ENCODE data around the gene SIPA1L3.
"Not testable (repeated sequence)": the region's sequence is repeated elsewhere in the genome, so short reads cannot be mapped to it uniquely, and the experiment has no call there.

Gene SIPA1L3

GRCh38 chr19:37906869-37907734, at the start of gene SIPA1L3:
TSS of gene SIPA1L3 (plus strand) at chr19:37907208. CDS start at chr19:38081566, 174,358 bp downstream.
- peak; percentile 84 to 90 for DNase-seq (ENCODE audit: low read depth in 2 of 2)

- no peak for DNase-seq (ENCODE audit: low read depth in 2 of 2)
Observed at GRCh38 chr19:37864501-37864900, 42.5 kb upstream of the SIPA1L3 start.

GRCh38 chr19:37865930-37866329, 41.1 kb upstream of the SIPA1L3 start:
- DNase-seq (ENCODE audit: low read depth in 2 of 2) = not testable (repeated sequence)

GRCh38 chr19:37867831-37868230, 39.2 kb upstream of the SIPA1L3 start:
- DNase-seq (ENCODE audit: low read depth in 2 of 2) = no peak

- no peak for DNase-seq (ENCODE audit: low read depth in 2 of 2)
Observed at GRCh38 chr19:37869766-37870340, 37.2 kb upstream of the SIPA1L3 start.

- no peak for DNase-seq (ENCODE audit: low read depth in 2 of 2)
Observed at GRCh38 chr19:37872383-37872782, 34.6 kb upstream of the SIPA1L3 start.

GRCh38 chr19:37874784-37875183, 32.2 kb upstream of the SIPA1L3 start:
- no peak for DNase-seq (ENCODE audit: low read depth in 2 of 2)

- no peak for DNase-seq (ENCODE audit: low read depth in 2 of 2)
Observed at GRCh38 chr19:37876032-37876431, 31.0 kb upstream of the SIPA1L3 start.

- no peak for DNase-seq (ENCODE audit: low read depth in 2 of 2)
Observed at GRCh38 chr19:37877147-37877546, 29.9 kb upstream of the SIPA1L3 start.

GRCh38 chr19:37885392-37885791, 21.6 kb upstream of the SIPA1L3 start:
- no peak for DNase-seq (ENCODE audit: low read depth in 2 of 2)

- DNase-seq (ENCODE audit: low read depth in 2 of 2) = no peak
Observed at GRCh38 chr19:37886571-37886970, 20.4 kb upstream of the SIPA1L3 start.

GRCh38 chr19:37893845-37894575, 13.0 kb upstream of the SIPA1L3 start:
- DNase-seq (ENCODE audit: low read depth in 2 of 2) = no peak

GRCh38 chr19:37896180-37896579, 10.8 kb upstream of the SIPA1L3 start:
- DNase-seq (ENCODE audit: low read depth in 2 of 2) = no peak

GRCh38 chr19:37899453-37899852, 7.6 kb upstream of the SIPA1L3 start:
- no peak for DNase-seq (ENCODE audit: low read depth in 2 of 2)

- DNase-seq (ENCODE audit: low read depth in 2 of 2) = no peak
Observed at GRCh38 chr19:37899966-37900365, 7.0 kb upstream of the SIPA1L3 start.

- DNase-seq (ENCODE audit: low read depth in 2 of 2) = peak; percentile 65 to 69
Observed at GRCh38 chr19:37902668-37903067, 4.3 kb upstream of the SIPA1L3 start.

- DNase-seq (ENCODE audit: low read depth in 2 of 2) = no peak
Observed at GRCh38 chr19:37903096-37903495, 3.9 kb upstream of the SIPA1L3 start.

GRCh38 chr19:37905946-37906868, 801 bp upstream of the SIPA1L3 start, which contains the start of gene WDR87:
TSS of gene WDR87 (minus strand) at chr19:37906594. CDS start at chr19:37898239, 8,355 bp downstream.
- DNase-seq (ENCODE audit: low read depth in 2 of 2) = peak in 1 of 2 donors; percentile 26

- DNase-seq (ENCODE audit: low read depth in 2 of 2) = no peak
Observed at GRCh38 chr19:37907735-37908455, 887 bp downstream of the SIPA1L3 start.

GRCh38 chr19:37909661-37910199, 2.7 kb downstream of the SIPA1L3 start:
- no peak for DNase-seq (ENCODE audit: low read depth in 2 of 2)
